Keratinocyte (primary cell): ENCODE measurements around the gene DNAJB6. TPM values are rescaled to one million over a fixed set of nuclear protein-coding genes. Genes with fewer than 3 reads are reported as not detected.

Source experiments
- DNase-seq: peaks from one replicate; pipeline ENCODE4 v3.0.0-alpha.2; 2011; ENCODE audit warnings: low read depth, missing footprints, low spot score
- FAIRE-seq: peaks from 2 replicates; lab custom pipeline; 2011; peaks lifted over from hg19 to GRCh38; lab: Jason Lieb, UNC
- H2AFZ ChIP-seq: 2 replicates; pipeline ENCODE4 v1.6.0; 2012; ENCODE audit warnings: low read length, control low read depth, inconsistent platforms; ENCODE audit not compliant: control insufficient read depth
- H3K27ac ChIP-seq: 2 replicates; pipeline ENCODE4 v1.5.1; 2011; ENCODE audit warnings: low read length; ENCODE audit not compliant: control insufficient read depth, insufficient read depth
- H3K27me3 ChIP-seq: 3 replicates; pipeline ENCODE4 v1.6.0; 2011; ENCODE audit warnings: low read length; ENCODE audit not compliant: control insufficient read depth, insufficient read depth; ENCODE audit errors: extremely low read depth
- H3K36me3 ChIP-seq, 2 experiments: 2 replicates in 1 of 2; 3 replicates in 1 of 2; pipeline ENCODE4 v1.5.1; 2011; ENCODE audit warnings: low read length in 2 of 2, mild to moderate bottlenecking in 1 of 2; ENCODE audit not compliant: control insufficient read depth in 2 of 2, insufficient read depth in 2 of 2; ENCODE audit errors: extremely low read depth in 1 of 2
- H3K4me1 ChIP-seq: 3 replicates; pipeline ENCODE4 v1.5.1; 2011; ENCODE audit warnings: low read length; ENCODE audit not compliant: control insufficient read depth, insufficient read depth; ENCODE audit errors: extremely low read depth
- H3K4me2 ChIP-seq: 3 replicates; pipeline ENCODE4 v1.6.0; 2011; ENCODE audit warnings: low read depth, low read length; ENCODE audit not compliant: control insufficient read depth, insufficient read depth; ENCODE audit errors: extremely low read depth
- H3K4me3 ChIP-seq, 3 experiments: fragments of 200-600 bp in 1 of 3; sonication (generic) in 1 of 3; 2 replicates in 2 of 3; 3 replicates in 1 of 3; pipeline ENCODE4 v1.5.1; 2011 to 2016; ENCODE audit warnings: low read length in 3 of 3, mild to moderate bottlenecking in 3 of 3, control low read depth in 2 of 3, inconsistent platforms in 1 of 3, low read depth in 1 of 3, mixed read lengths in 1 of 3, mixed run types in 1 of 3, moderate library complexity in 1 of 3; ENCODE audit not compliant: control insufficient read depth in 2 of 3, insufficient read depth in 2 of 3; ENCODE audit errors: extremely low read depth in 1 of 3
- H3K79me2 ChIP-seq: 2 replicates; pipeline ENCODE4 v1.6.0; 2012; ENCODE audit warnings: low read length; ENCODE audit not compliant: control insufficient read depth, insufficient read depth
- H3K9ac ChIP-seq: 3 replicates; pipeline ENCODE4 v1.6.0; 2011; ENCODE audit warnings: low read length; ENCODE audit not compliant: control insufficient read depth, insufficient read depth; ENCODE audit errors: extremely low read depth
- H3K9me1 ChIP-seq: 3 replicates; pipeline ENCODE4 v1.6.0; 2011; ENCODE audit warnings: low read length; ENCODE audit not compliant: control insufficient read depth, insufficient read depth; ENCODE audit errors: extremely low read depth
- H3K9me3 ChIP-seq: 2 replicates; pipeline ENCODE4 v1.5.1; 2012; ENCODE audit warnings: low read depth, low read length; ENCODE audit not compliant: control insufficient read depth
- H4K20me1 ChIP-seq: 3 replicates; pipeline ENCODE4 v1.6.0; 2011; ENCODE audit warnings: low read length; ENCODE audit not compliant: control insufficient read depth, insufficient read depth; ENCODE audit errors: extremely low read depth
- CTCF ChIP-seq, 3 experiments: IDR thresholded peaks in 1 of 3; conservative IDR thresholded peaks in 1 of 3; optimal IDR thresholded peaks in 1 of 3; 2 replicates in 2 of 3; 3 replicates in 1 of 3; pipeline versions ENCODE3 to v1.5.1; 2011; ENCODE audit warnings: low read length in 3 of 3, mild to moderate bottlenecking in 3 of 3, moderate library complexity in 2 of 3, control low read depth in 1 of 3, inconsistent platforms in 1 of 3; ENCODE audit not compliant: insufficient read depth in 2 of 3; ENCODE audit errors: extremely low read depth in 1 of 3
- EZH2 ChIP-seq: IDR thresholded peaks from one replicate; pipeline ENCODE4 v1.6.1; 2012; ENCODE audit warnings: inconsistent platforms, mild to moderate bottlenecking, low read length, moderate library complexity
- dilution Hi-C: fragments of 300-500 bp; cut with MboI; formaldehyde crosslinking; loops from one replicate; pipeline ENCODE4 v1.7.0; 2020; ENCODE audit warnings: low sequenced_read_pairs; ENCODE audit not compliant: extremely low pct_ligation_motif_present
- polyA plus RNA-seq, 5 experiments: library from polyadenylated mRNA; depleted of rRNA in 3 of 5; stranded (reverse) in 3 of 5; stranded (forward) in 1 of 5; unstranded in 1 of 5; fragments of >200 nt; gene quantifications; 1 replicate in 1 of 5; 2 replicates in 3 of 5; 3 replicates in 1 of 5; pipeline versions ENCODE4 v1.2.1 to v1.2.3, GENCODE V29; 2011 to 2012; ENCODE audit warnings: missing spikeins in 2 of 5, low read depth in 1 of 5, low replicate concordance in 1 of 5

DNAJB6 gene
- polyA plus RNA-seq, 1 donor (not counting 4 experiments of a cell fraction or from before 2014, with no cell fraction given), result 152 TPM

- Histone ChIP-seq H4K20me1 (no peaks in the 10 kb centered on the region), H3K27me3 (no peaks in the 10 kb centered on the region), H3K27ac (no peak overlapping the region), H3K9me1 (no peaks in the 10 kb centered on the region), H3K9me3 (no peaks in the 10 kb centered on the region), H3K9ac (no peak overlapping the region), H3K4me2 (no peak overlapping the region), H3K36me3 (no peaks in the 10 kb centered on the region), H2AFZ (no peak overlapping the region), H3K4me1 (peaks cover 29% of the 10 kb centered on the region), H3K4me3 (no peak overlapping the region), H3K79me2 (no peaks in the 10 kb centered on the region)
- no peak for DNase-seq
- dilution Hi-C loops, result no loop called here
- FAIRE-seq, result no peak
- TF ChIP-seq EZH2 (no peak), CTCF (optimal IDR thresholded peaks at IDR 0.05 in 1 of 3, IDR thresholded peaks at IDR 0.05 in 1 of 3, conservative IDR thresholded peaks at IDR 0.05 in 1 of 3; ENCODE audit: extremely low read depth in 1 of 3, insufficient read depth in 2 of 3, low read length in 3 of 3) (no peak)
Observed at GRCh38 chr7:157306846-157307838, 29.7 kb upstream of the DNAJB6 start.

DNA sequence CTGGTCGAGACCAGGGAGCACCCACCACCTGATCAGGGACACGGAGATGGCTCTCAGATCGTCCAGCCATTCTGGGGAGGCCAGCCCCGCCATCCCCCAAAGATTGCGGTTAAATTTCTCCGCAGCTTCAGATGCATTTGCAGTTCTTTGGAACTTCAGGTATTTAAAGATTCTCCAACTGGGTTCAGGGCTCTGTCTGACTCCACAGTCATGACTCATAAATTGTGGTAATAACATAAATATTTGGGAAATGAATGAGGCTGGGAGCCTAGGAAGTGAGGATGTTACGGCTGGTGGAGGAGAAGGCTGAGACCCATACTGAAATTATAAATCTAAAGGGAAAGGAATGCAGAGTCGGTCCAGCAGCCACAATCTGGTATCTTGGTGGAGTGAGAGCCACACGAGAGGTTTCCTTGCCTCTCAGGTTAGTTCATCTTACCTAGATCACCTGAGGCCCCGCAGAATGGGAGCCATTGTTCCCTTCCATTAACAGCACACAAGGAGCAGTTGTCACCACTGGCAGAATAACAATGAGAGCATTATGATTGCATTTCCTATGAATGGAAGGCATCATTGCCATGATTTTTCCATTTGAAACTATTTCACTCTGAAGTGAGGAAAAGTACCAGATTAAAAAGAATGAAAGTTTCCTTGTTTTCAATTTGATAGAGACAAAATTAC lies 26.7 kb upstream of the DNAJB6 start:
- peak overlapping the region; percentile 65 for H3K9ac ChIP-seq

More for the DNA sequence above, 26.7 kb upstream of the DNAJB6 start:
- Histone ChIP-seq H3K27ac (peak overlapping the region; percentile 88), H3K4me3 (peak overlapping the region in 1 of 3 experiments; percentile 11), H2AFZ (peak overlapping the region; percentile 44), H3K4me1 (peaks cover 24% of the 10 kb centered on the region), H3K27me3 (no peaks in the 10 kb centered on the region), H3K4me2 (peak overlapping the region; percentile 80), H3K9me1 (no peaks in the 10 kb centered on the region), H3K36me3 (no peaks in the 10 kb centered on the region), H3K9me3 (no peaks in the 10 kb centered on the region), H4K20me1 (no peaks in the 10 kb centered on the region), H3K79me2 (no peaks in the 10 kb centered on the region)
- TF ChIP-seq EZH2, result no peak
- no peak for TF ChIP-seq CTCF (optimal IDR thresholded peaks at IDR 0.05 in 1 of 3, IDR thresholded peaks at IDR 0.05 in 1 of 3, conservative IDR thresholded peaks at IDR 0.05 in 1 of 3; ENCODE audit: extremely low read depth in 1 of 3, insufficient read depth in 2 of 3, low read length in 3 of 3)
- DNase-seq, result peak; percentile 73
- FAIRE-seq, result peak; percentile 82
- dilution Hi-C loops, result no loop called here
